CD4-positive, alpha-beta T cell treated with Interleukin-2 at 100 ng/mL for 4 hours (primary cell): ENCODE results near the gene ZSCAN9.
A peak's percentile ranks its signal among the peaks of the same experiment; 100 is the strongest.

ENCODE experiments used
- DNase-seq: peaks from one replicate; pipeline ENCODE4 v3.0.0-alpha.2; 2020; ENCODE audit warnings: low spot score

ZSCAN9 gene

GRCh38 chr6:28266962-28267694 lies 42.1 kb downstream of the ZSCAN9 start, which contains the start of gene ZSCAN26:
TSS of gene ZSCAN26 (plus strand) at chr6:28267143. CDS start at chr6:28271920, 4,777 bp downstream.
- peak; percentile 93 for DNase-seq

- no peak for DNase-seq
Observed at GRCh38 chr6:28267695-28268059, 42.6 kb downstream of the ZSCAN9 start.

GRCh38 chr6:28269492-28269891 lies 44.4 kb downstream of the ZSCAN9 start:
- peak; percentile 22 for DNase-seq

- DNase-seq: no peak
Observed at GRCh38 chr6:28274888-28275287, 49.8 kb downstream of the ZSCAN9 start.

GRCh38 chr6:28277746-28278145 lies 52.7 kb downstream of the ZSCAN9 start:
- DNase-seq: no peak

- no peak for DNase-seq
Observed at GRCh38 chr6:28280595-28281287, 55.7 kb downstream of the ZSCAN9 start.

- DNase-seq: peak; percentile 36
Observed at GRCh38 chr6:28281288-28282064, 56.4 kb downstream of the ZSCAN9 start, which contains the start of gene PGBD1. TSS of gene PGBD1 (plus strand) at chr6:28281572. CDS start at chr6:28283814, 2,242 bp downstream.

GRCh38 chr6:28282926-28283325 lies 57.9 kb downstream of the ZSCAN9 start:
- no peak for DNase-seq
